ENCODE data around the gene SART1. TPM values are rescaled to one million over a fixed set of nuclear protein-coding genes. Genes with fewer than 3 reads are reported as not detected.
"Not testable (repeated sequence)": the region's sequence is repeated elsewhere in the genome, so short reads cannot be mapped to it uniquely, and the experiment has no call there.

SART1 gene
- polyA plus RNA-seq, 1 donor: 48.6 TPM

- DNase-seq: no peak
These were observed 29.6 kb upstream of the SART1 start for GRCh38 chr11:65931773-65932557.

GRCh38 chr11:65932558-65932919 is 29.0 kb upstream of the SART1 start:
- no peak for DNase-seq

GRCh38 chr11:65934014-65934413 is 27.5 kb upstream of the SART1 start:
- no peak for DNase-seq

GRCh38 chr11:65937766-65938165 is 23.8 kb upstream of the SART1 start:
- DNase-seq: no peak

- no peak for DNase-seq
These were observed 19.7 kb upstream of the SART1 start for GRCh38 chr11:65941720-65942310.

GRCh38 chr11:65942531-65942930 is 19.0 kb upstream of the SART1 start:
- no peak for DNase-seq

GRCh38 chr11:65944191-65944590 is 17.3 kb upstream of the SART1 start:
- no peak for DNase-seq

- no peak for DNase-seq
These were observed 16.8 kb upstream of the SART1 start for GRCh38 chr11:65944767-65945166.

- no peak for DNase-seq
These were observed 16.1 kb upstream of the SART1 start, which contains the start of gene TSGA10IP for GRCh38 chr11:65945430-65945911. Gene TSGA10IP, plus strand, starts transcription at chr11:65945480. Its CDS starts 196 bp downstream, at chr11:65945676.

- DNase-seq: no peak
These were observed 15.5 kb upstream of the SART1 start for GRCh38 chr11:65945941-65946558.

- no peak for DNase-seq
These were observed 14.9 kb upstream of the SART1 start for GRCh38 chr11:65946655-65947054.

GRCh38 chr11:65947133-65947532 is 14.4 kb upstream of the SART1 start:
- DNase-seq: no peak

GRCh38 chr11:65947603-65948125 is 13.9 kb upstream of the SART1 start:
- DNase-seq: no peak

- DNase-seq: not testable (repeated sequence)
These were observed 10.8 kb upstream of the SART1 start for GRCh38 chr11:65950711-65951110.

- not testable (repeated sequence) for DNase-seq
These were observed 9.9 kb upstream of the SART1 start for GRCh38 chr11:65951641-65952040.

- DNase-seq: no peak
These were observed 9.4 kb upstream of the SART1 start for GRCh38 chr11:65952052-65952521.

GRCh38 chr11:65953471-65953870 is 8.1 kb upstream of the SART1 start:
- no peak for DNase-seq

GRCh38 chr11:65954771-65955170 is 6.8 kb upstream of the SART1 start:
- DNase-seq: no peak

- DNase-seq: no peak
These were observed 3.2 kb upstream of the SART1 start for GRCh38 chr11:65958291-65958690.

GRCh38 chr11:65958774-65959420 is 2.6 kb upstream of the SART1 start:
- DNase-seq: no peak

- no peak for DNase-seq
These were observed 689 bp upstream of the SART1 start for GRCh38 chr11:65960824-65961266.

GRCh38 chr11:65962141-65962564 is 619 bp downstream of the SART1 start:
- no peak for DNase-seq
